NOMO-1 treated with DMSO at 0.1 percent for 48 hours (cell line): ENCODE measurements around the gene TRA2B.

Experiments
- DNase-seq: peaks from one replicate; lab custom pipeline; 2025; ENCODE audit not compliant: unreplicated experiment; lab: John Stamatoyannopoulos, UW

Gene TRA2B

DNA sequence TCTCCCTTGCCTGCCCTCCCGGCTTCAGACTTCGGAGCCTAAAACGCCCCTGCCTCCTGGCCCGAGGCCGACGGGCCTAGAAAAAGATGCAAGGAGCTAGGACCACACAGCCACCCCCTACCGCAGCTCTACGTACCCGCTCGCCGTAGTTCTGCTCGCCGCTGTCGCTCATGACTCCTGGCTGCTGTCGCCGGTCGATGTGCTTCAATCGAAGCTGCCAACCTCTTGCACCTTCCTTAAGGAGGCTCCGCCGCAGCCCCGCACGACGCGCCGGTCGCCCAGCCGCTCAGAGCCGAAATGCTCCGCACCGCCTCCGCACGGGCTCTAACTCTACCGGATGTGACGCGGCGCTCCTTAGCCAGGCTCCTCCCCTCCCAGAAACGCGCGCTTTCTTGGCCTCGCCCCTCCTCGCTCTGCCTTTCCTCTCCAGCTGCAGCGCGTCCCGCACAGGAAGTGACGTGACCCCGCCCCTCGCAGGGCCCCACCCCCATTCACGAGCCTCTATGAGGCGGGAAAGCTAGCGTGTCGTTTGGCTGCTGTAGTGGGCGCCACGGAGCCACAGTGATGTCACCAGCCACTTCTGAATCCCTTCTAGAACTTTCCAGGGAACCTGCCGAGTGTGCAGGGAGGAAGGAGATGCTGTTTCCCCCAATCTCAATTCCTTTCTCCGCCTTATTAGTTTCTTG, at the start of gene TRA2B:
Gene TRA2B (minus strand): TSS at position 326 of the 686 bp plus-strand sequence. CDS start 154 bp downstream, at position 172.
- peak; percentile 100 for DNase-seq

DNA sequence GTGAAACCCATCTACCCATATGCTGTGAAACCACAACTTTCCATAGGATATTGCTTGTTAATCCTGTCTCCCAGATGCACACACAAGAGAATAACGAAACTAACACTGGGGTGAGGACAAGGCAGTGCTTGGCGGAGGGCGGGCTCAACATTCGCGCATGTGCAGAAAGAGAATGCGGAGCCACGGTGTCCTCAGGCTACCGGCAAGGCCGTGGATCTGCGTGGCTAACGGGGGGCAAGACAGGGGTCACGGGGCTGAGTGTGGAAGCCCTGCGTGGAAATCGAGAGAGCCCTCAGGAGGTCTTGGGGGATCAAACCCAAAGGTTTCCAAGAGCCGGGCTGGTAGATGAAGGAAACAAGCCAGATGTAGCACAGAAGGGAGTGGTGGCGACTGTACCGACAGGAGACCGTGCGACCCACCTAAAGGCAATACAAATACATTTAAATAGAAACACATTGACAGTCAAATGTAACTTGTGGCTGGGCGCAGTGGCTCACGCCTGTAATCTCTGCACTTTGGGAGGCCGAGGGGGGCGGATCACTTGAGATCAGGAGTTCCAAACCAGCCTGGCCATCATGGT, 48.5 kb upstream of the TRA2B start:
- no peak for DNase-seq

DNA sequence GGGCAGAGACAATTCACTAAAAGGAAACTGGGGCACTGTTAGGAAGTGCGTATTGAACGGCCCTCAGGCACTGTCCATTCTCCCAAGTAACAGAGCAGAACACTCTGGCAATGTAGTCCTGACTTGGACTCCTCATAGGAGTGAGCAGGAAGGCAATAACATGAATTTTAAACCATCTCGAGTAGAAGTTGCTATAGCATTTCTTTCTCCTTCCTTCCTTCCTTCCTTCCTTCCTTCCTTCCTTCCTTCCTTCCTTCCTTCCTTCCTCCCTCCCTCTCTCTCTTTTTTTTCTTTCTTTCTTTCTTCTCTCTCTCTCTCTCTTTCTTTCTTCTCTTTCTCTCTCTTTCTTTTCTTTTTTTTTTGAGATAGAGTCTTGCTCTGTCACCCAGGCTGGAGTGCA, 46.4 kb upstream of the TRA2B start:
- DNase-seq: no peak

DNA sequence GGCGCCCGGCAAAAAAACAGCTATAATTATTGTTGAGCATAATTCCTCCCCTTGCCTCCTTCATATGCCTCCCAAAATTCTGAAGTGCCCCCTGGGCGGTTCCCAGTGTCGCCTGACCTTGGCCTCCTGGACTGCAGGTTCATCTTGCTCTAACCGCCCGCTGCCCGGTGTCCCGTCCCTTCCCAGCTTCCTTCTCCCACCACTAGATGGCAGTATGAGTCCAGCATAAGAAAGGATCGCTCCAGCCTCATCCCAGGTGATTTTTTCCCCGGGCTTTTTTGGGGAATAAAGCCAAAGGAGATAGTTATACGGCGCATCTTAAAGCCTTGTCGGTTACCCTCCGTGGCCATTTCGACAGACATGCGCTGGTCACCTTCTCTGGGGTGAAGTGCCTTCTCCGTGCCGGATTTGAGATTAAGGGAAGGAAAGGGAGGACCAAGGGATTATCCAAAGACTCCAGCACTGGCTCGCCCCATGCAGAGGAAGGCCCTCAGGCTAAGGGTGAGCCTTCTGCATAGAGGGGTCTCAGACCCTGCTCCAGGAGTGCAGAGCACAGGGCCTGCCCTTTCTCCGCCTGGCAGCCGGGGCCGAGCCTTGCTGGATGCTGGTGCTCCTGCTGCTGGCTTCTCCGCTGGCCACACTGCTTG, 45.8 kb upstream of the TRA2B start:
- DNase-seq: peak; percentile 67

DNA sequence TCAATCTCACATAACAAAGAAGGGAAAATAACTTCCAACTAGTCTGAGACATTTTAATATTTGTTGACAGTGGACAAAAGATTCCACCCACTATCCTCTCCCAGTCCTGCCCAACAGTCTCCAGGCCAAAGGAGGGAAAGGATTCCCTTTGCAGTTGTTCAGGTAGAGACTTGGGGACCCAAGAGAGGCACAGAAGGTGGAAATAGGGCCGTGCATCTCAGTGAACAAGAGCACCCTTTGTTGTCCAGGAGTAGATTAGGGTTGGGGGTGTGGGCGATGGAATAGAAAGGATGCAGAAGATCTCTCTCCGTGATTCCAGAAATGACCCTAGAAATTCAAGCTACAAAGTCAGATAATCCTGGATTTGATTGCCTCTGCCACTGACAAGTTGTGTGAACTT, 44.8 kb upstream of the TRA2B start:
- DNase-seq: no peak

DNA sequence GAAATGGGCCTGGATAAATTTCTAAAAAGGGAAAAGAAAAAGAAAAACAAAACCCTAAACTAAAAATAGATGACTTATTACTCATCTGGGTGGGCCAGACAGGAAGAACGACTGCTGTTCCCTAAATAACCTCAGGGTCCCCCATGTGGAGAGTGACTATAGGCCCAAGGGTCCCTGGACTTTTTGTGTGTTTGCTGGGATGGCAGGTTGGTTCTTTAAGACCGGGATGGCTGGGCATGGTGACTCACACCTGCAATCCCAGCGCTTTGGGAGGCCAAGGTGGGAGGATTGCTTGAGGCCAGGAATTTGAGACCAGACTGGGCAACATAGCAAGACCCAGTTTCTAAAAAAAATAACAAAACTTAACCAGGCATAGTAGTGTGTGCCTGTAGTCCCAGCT, 43.8 kb upstream of the TRA2B start:
- DNase-seq: no peak

DNA sequence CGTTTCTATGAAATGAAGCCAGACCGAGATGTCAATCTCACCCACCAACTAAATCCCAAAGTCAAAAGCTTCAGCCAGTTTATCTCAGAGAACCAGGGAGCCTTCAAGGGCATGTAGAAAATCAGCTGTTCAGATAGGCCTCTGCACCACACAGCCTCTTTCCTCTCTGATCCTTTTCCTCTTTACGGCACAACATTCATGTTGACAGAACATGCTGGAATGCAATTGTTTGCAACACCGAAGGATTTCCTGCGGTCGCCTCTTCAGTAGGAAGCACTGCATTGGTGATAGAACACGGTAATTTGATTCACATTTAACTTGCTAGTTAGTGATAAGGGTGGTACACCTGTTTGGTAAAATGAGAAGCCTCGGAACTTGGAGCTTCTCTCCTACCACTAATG, 41.9 kb upstream of the TRA2B start:
- no peak for DNase-seq

DNA sequence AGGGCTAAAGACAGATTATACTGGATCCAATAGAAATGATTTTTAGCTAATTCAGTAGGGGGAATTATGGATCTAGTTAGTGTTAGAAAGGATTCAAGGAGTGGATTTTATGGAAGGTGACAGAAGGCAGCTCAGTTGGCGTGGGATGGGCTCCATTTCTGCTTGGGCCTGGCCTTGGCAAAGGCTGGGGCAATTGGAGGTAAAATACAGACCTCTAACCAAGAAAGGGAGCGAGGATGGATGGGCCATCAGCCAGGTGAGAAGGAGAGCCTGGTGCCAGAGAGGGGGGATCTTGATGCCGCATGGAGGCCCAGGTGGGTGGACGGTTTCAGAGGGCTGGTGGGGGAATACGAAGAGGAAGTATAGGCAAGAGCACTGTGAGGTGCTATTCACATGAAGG, 40.7 kb upstream of the TRA2B start:
- no peak for DNase-seq

DNA sequence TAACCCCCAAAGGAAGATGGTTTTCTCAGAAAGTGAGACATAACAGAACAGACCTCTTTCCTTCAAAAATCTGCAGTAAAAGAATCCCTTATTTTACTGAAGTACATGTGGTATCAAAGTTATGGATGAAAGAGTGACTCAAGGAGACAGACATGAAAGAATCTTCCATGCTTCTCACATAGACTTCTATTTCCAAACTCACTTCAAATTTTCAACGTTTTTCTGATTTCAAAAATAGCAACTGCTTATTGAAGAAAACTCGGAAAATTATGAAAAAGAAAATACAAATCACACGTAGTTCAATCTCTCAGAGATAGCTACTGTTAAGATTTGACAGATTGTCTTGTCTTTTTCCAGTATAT, 39.8 kb upstream of the TRA2B start:
- no peak for DNase-seq

DNA sequence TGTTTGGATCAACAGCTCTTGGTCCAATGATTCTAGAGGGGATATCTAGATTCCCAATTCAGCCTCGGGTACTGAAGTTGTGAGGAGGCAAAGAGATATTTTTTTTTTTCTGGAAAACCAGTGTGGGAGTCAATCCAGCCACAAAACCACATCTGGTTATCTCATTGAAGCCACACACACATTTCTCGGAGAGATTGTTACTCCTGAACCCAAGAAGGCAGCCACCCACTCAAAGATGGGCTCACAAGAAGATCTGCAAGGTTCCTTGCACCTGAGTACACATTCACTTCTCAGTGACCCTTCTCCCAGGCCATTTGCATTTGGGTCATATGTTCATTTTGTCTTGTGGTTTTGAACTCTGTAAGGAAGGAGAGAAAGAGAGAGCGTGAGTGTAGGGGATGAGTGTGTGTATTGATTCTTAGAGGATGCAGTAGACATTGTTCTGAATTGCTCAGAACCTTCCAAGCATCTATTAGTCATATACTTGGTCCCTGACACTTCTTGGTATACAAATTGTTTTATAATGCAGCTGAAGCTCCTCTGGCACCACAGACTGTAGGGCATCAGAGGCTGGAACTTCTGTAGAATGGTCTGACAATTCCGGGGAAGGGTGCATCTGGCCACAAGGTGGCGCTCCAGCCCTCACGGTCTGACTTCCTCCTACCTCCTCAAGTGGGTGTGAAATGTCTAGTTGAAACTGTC, 39.3 kb upstream of the TRA2B start:
- DNase-seq: peak; percentile 78

DNA sequence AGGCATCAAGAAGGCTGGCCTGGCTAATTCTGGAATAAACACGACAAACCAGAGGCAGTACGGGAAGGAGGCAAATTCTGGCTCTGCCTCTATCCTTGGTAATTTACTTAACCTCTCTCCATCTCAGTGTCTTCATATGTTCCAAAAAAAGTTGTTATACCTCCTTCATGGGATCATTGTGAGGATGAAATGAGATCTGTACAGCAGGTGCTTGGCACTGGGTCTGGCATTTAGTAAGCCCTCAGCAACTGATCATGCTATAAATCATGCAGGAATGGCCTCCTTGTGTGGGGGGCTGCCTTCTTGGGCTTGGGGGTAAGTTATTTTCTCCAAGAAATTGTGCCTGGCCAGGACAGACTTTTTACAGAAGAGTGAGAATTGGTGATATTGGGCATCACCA, 38.3 kb upstream of the TRA2B start:
- DNase-seq: no peak

DNA sequence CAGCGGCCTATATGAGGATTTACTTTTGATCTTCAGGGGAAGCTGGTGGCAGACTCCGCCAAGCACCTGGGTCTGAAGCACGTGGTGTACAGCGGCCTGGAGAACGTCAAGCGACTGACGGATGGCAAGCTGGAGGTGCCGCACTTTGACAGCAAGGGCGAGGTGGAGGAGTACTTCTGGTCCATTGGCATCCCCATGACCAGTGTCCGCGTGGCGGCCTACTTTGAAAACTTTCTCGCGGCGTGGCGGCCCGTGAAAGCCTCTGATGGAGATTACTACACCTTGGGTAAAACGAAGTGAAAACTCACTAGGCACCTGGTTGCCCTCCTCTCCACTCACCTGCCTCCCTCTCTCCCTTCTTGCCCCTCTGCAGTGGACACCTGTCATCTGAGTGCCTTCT, 33.8 kb upstream of the TRA2B start:
- DNase-seq: no peak

DNA sequence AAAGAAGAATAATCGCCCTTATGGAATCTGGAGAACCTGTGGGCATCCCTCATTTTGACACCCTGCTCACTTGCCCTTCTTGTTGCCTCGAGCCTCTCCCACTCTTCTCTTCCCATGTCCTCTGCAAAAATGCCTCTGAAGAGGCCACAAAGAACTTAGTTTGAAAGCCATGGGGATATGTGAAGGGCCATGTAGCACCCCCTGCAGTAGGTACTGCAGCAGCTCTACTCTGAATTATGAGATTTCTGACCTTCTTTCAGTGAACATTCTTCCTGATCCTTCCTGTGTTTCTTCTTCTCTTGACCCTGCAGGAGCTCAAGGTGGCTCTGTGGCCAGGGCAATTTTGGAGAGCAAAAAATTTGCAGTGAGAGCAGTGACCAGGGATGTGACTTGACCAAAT, 30.4 kb upstream of the TRA2B start:
- DNase-seq: no peak

DNA sequence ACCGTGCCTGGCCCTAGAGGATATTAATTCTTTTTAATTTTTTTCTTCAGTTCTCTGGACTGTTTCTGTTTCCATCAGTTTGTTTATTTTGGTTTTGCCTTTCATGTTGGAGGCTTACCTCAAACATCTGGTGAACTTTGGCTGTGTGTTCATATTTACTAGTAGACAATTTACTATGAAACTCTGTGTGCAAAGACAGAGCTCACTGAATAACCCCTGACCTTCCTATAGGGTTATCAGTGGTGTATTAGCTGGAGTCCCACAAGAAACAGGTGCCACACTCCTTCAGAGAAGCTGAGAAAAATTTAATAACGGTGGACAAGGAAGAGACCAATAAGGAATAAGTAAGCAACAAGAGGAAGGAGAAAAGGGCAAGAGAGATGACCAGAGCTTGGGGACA, 28.8 kb upstream of the TRA2B start:
- DNase-seq: no peak

DNA sequence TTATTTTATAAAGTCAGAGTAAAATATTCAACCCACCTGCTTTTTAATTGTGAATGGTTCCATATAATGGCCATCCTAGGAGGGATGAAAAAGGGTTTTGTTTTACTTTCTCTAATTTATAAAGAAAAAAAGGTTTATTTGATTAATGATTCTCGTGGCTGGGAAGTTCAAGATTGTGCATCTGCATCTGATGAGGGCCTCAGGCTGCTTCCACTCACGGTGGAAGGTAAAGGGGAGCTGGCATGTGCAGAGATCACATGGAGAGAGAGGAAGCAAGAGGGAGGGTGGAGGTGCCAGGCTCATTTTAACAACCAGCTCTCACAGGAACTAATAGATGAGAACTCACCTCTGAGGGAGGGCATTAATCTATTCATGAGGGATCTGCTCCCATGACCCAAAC, 27.7 kb upstream of the TRA2B start:
- no peak for DNase-seq

DNA sequence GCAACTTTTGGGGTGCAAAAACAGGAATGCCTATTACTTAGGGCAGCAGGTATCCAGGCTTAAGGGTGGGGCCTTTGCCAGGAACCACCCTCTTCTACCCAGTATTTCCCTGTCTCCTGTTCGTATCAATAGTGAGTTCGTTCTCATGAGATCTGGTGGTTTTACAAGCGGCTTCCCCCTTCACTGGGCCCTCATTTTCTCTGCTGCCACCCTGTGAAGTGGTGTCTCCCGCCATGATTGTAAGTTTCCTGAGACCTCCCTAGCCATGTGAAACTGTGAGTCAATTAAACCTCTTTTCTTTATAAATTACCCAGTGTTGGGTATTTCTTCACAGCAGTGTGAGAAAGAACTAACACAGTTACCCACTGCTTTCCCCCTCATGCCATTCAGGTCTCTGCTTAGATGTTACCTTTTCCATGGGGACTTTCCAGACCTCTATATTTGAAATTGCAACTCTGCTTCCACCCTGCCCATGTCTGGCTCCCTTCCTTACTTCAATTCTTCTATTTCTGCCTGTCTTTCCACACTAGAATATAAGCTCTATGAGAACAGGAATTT, 23.9 kb upstream of the TRA2B start:
- DNase-seq: no peak

DNA sequence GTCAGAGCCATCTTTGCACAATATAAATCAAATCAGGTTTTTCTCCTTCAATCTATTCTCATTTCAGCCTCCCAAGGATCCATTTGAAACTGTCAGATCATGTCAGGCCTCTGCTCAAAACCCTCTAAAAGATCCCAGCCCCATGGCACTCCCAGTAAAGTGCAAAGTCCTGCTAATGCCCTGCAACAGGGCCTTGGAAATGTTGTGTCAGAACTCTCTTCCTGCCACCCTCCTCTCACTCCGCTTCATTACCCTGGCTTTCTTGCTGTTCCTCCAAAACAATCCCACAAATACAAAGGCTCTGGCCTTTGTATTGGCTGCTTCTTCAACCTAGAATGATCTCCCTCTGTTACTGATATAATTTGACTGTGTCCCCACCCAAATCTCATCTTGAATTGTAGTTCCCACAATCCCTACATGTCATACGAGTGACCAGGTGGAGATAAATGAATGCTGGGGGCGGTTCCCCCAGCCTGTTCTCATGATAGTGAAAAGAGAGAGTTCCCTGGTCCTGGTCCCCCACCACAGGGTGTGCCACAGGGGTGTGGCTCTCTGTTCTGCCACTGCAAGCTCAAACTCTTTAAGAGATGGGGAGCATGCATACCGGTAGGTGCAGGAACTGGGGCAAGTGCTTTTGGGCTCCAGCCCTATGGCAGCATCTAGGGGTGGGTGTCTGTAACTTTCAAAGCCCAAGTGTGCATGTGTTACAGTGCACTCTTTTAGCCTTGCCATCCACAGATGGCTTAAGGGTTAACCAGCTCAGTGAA, 22.9 kb upstream of the TRA2B start:
- DNase-seq: no peak

DNA sequence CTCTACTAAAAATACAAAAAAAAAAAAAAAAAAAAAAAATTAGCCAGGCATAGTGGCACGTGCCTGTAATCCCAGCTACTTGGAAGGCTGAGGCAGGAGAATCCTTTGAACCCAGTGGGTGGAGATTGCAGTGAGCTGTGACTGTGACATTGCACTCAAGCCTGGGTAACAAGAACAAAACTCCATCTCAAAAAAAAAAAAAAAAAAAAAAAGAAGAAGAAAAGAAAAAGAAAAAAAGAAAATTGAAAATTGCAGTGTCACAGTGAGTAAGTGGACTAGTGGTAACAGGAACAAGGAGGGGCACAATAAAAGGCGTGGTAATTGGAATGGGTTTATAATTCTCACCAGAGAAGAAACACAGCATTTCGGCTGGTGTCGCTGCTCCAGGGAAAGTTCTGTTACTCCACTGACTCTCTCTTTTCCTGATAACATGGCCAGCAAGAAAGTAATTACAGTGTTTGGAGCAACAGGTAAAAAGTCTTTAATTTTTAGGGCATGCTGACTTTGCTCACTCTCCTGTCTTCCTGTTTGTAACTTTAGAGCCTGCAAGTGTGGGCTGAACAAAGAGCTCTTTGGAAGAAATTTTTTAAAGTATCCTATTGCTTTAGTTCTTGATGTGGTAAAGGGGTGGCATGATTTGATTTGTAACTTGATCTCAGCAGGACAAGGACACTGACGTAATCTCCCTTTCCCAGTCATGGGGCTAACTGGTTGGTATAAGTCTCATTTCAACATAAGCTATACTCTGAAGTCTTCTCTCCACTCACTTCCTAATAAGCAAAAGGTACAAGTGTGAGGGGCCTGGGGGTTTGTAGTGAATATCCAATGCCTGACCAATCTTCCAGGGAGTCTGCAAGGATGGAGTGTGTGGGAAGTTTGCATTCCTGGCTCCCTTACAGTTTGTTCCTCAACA, 22.1 kb upstream of the TRA2B start:
- DNase-seq: peak; percentile 86

DNA sequence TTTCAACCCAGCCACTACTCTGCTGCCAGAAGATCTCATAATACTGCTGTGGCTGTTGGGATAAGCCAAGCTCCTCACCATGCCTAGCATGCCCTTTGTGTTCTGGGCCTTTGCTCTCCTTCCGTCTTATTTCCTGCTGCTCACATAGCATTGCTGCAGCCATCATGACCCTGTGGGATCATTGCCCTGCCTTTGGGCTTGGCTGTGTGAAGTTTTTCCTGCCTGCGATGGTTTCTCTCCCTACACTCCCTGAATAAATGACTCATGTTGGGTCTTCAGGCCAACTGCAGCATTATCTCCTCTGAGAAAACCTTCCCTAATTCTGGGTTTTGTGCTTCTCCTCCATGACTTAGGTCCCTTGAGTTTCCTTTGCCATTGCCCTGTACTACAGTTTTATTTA, 20.8 kb upstream of the TRA2B start:
- no peak for DNase-seq

DNA sequence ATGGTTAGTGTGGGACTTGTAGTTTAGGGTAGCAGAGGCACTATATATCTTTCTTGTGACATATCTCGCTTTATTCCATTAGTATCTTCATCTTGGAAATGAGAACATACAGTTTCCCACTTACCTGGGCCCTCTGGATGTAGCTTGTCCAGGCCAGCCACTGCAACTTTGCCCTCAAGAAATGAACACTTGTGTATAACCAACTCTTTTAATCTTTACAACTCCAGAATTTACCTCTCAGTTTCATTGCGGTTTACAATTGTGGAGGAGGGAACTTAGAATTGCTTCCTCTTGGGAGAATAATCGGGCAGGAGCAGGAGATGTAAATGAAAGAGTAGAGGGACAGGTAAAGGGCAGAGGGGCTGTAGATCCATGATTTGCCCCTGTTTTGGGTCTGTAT, 18.4 kb upstream of the TRA2B start:
- DNase-seq: no peak
